Activated T-cell treated with anti-CD3 and anti-CD28 coated beads, Interleukin-2, amount 50 U/mL, for 48 hours (primary cell): ENCODE measurements around the gene KATNIP.

Experiments
- DNase-seq, 2 experiments: peaks; one replicate each; pipeline ENCODE4 v3.0.0-alpha.2; 2020

KATNIP gene

DNA sequence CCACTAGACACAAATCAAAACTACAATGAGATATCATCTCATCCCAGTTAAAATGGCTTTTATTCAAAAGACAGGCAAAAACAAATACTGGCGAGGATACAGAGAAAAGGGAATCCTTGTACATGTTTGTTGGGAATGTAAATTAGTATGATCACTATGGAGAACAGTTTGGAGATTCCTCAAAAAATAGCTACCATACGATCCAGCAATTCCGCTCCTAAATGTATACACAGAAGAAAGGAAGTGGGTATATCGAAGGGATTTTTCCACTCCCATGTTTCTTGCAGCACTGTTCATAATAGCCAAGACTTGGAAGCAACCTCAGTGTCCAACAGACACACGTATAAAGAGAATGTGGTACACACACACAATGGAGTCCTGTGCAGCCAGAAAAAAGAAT lies 35.3 kb downstream of the KATNIP start:
- no peak for DNase-seq

DNA sequence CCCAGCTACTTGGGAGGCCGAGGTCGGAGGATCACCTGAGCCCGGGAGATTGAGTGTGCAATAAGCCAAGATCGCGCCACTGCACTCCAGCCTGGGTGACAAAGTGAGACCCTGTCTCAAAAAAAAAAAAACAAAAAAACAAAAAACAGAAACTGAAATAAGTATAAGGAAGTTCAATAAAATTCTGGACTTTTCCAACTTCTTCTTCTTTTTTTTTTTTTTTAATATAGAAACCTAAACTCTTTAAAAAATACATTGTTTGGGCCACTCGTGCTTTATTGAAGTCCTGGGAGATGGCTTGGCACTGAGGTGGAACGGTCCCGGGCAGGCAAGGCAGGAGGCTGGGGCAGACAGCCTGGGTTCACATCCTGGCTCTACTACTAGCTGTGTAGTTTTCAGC lies 36.8 kb downstream of the KATNIP start:
- DNase-seq = no peak

DNA sequence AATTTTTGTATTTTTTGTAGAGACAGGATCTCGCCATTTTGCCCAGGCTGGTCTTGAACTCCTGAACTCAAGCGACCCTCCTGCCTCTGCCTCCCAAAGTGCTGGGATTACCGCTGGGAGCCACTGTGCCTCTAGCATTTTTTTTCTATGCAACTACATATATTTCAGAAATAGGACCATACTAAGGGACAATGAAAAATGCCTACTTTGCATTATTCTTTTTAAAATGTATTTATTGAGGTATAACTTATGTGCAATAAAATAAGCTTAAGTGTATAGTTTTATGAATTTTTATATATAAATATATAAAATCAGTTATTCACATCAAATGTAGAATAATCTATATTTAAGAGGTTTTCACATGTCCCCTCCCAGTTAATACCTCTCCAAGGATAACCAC lies 38.1 kb downstream of the KATNIP start:
- DNase-seq = no peak

DNA sequence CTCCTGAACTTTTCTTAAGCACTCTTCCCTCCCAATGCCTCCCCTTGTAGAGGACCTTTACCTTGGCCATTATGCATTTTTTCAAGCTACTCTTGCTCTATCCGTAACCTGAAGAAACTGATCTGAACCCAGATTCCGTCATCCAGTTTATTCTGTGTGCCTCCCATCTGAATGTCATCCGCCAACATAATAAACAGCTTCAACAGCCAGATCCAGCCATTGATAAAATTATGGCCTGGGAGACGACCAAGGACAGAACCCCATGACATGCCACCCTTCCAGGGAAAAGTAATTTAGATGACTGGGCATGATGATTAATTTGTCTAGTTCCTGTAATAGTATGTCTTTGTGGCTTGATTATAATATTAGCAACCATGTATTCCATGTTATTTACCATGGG lies 41.9 kb downstream of the KATNIP start:
- DNase-seq = no peak

DNA sequence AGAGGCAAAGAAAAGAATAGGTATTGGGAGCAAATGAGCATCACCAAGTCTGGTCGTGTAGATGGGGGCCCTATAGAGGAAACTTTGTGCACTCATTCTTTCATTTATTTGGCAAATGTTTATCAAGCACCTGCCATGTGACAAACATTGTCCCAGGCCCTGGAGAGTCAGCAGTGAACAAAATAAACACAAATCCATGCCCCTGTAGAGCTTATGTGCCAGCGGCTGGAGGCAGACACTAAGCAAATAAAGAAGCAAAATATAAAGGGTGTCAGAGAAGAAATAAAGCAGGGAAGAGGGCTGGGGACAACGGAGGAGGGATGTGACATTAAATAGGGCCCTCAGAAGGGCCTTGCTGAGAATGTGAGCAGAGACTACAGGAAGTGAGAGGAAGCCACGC lies 45.5 kb downstream of the KATNIP start:
- DNase-seq = no peak

DNA sequence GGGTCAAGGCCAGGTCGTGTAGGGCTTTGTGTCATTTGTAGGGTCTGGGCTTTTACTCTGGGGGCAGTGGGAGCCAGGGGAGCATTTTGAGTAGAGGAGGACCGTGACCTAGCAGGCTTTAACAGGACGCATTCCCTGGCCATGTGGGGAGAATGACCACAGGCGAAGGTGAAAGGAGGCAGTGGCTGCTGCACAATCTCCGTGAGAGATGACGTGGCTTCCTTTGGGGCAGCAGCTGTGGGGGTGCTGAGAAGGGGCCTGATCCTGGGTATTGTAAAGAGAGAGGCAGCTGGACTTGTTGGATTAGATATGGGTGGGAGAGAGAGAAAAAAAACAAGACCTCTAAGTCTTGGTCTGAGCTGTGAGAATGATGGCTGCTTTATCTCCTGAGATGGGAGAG lies 46.0 kb downstream of the KATNIP start:
- DNase-seq = no peak

DNA sequence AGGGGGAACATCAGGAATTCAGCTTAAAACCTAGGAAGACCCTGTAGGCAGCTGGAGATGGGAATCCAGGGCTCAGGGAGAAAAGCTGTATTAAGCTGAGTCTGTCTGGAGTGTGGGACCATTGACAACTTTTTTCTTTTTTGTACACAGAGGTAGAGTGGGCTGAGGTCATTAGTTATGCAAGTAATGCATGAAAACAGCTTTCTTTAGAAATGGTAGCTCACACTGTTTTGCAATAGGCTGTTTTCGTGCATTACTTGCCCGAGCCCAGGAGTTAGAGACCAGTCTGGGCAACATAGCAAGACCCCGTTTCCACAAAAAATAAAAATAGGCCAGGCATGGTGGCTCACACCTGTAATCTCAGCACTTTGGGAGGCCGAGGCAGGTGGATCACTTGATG lies 46.5 kb downstream of the KATNIP start:
- DNase-seq = no peak

GRCh38 chr16:27597361-27597760 lies 47.4 kb downstream of the KATNIP start:
- no peak for DNase-seq

DNA sequence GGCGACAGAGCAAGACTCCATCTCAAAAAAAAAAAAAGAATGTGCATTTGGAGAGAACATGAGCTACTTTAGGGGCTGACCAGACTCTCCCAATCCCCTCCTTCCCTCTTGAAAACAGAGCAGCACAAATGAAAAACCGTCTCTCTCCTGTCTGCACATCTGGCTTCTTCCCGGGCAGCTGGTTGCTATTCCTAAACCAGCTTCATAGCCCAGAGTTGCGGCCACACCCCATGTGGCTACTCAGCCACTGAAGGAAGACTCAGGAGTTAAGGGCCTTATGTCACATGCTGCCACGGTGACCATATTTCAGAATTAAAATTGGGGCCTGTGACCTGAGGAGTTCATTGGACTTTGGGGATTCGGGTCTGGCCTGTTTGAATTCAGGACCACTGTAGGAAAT lies 48.3 kb downstream of the KATNIP start:
- no peak for DNase-seq

DNA sequence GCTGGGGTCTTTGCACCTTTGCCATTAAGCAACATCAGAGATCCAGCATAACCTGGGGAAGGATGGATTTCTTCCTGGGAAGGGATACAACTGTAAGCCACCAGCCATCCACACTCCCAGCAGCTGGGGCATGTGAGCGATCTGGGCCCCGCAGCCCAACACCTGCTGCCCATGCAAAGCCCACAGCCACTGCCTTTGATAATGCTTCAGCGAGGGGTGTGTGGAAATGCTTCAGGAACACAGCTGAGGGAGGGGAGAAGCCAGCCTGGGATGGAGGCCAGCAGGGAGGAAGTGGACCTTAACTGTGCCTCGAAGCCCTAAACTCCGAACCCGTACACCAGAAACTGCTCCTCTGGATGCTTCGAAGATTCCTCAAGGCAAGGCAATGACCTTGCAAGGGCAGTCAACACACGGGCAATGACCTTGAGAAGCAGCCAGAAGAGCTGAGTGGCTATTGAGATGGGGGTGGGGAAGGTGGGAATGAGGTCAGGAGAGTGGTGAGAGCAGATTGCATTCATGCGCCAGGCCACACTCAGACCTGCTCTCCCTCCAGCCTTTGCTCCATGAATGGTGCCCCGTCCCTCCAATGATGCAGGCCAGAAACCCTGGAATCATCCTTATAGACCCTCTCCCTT lies 49.1 kb downstream of the KATNIP start:
- DNase-seq = no peak

GRCh38 chr16:27599606-27600005 lies 49.7 kb downstream of the KATNIP start:
- no peak for DNase-seq
